PC-3 (cell line): ENCODE data around the gene PRDM13. TPM values are rescaled to one million over a fixed set of nuclear protein-coding genes. Genes with fewer than 3 reads are reported as not detected.

Experiments
- ATAC-seq: fragments of 200-7000 bp; cut with Tn5 transposase; 2 replicates; pipeline ENCODE4 v1.9.1; 2020; ENCODE audit warnings: mild to moderate bottlenecking, moderate library complexity
- BruUV-seq: library from RNA; stranded (reverse); fragments of 400-500 nt; replicated peaks from 2 replicates; lab custom pipeline; 2021; lab: Mats Ljungman, UMichigan
- CTCF ChIA-PET: fragments of 300-600 bp; sonication (Branson Sonifier 250); formaldehyde crosslinking; loops from one replicate; lab custom pipeline; 2022; ENCODE audit warnings: antibody characterized with exemption; lab: Charles Lee
- POLR2A ChIA-PET: fragments of 300-600 bp; sonication (Branson Sonifier 250); formaldehyde crosslinking; loops from one replicate; lab custom pipeline; 2022; ENCODE audit warnings: antibody characterized with exemption; ENCODE audit not compliant: unreplicated experiment; lab: Charles Lee
- DNase-seq: peaks from one replicate; pipeline ENCODE4 v3.0.0-alpha.2; 2015
- H2AFZ ChIP-seq: fragments of 300-600 bp; sonication (generic); 2 replicates; pipeline ENCODE4 v1.6.0; 2016; ENCODE audit warnings: antibody characterized with exemption, low read length
- H3F3A ChIP-seq: fragments of 300-600 bp; sonication (generic); one replicate; pipeline ENCODE4 v1.6.0; 2017; ENCODE audit warnings: antibody characterized with exemption, low read length, control low read depth, mild to moderate bottlenecking; ENCODE audit not compliant: unreplicated experiment
- H3K27ac ChIP-seq: fragments of 300-600 bp; sonication (generic); 2 replicates; pipeline ENCODE4 v1.5.1; 2016; ENCODE audit warnings: mild to moderate bottlenecking, low read length
- H3K27me3 ChIP-seq: fragments of 300-600 bp; sonication (generic); 2 replicates; pipeline ENCODE4 v1.6.1; 2016; ENCODE audit warnings: low read length, mixed read lengths
- H3K36me3 ChIP-seq: fragments of 300-600 bp; sonication (generic); 2 replicates; pipeline ENCODE4 v1.6.1; 2016; ENCODE audit warnings: low read depth, mixed run types, low read length, mixed read lengths
- H3K4me1 ChIP-seq: fragments of 300-600 bp; sonication (generic); 2 replicates; pipeline ENCODE4 v1.5.1; 2016; ENCODE audit warnings: low read length; ENCODE audit not compliant: insufficient read depth
- H3K4me2 ChIP-seq: fragments of 300-600 bp; sonication (generic); 2 replicates; pipeline ENCODE4 v1.6.0; 2016; ENCODE audit warnings: low read length
- H3K4me3 ChIP-seq: fragments of 300-600 bp; sonication (generic); 2 replicates; pipeline ENCODE4 v1.5.1; 2016; ENCODE audit warnings: mild to moderate bottlenecking, low read length, mixed read lengths
- H3K79me2 ChIP-seq: fragments of 300-600 bp; sonication (generic); 2 replicates; pipeline ENCODE4 v1.6.1; 2017; ENCODE audit warnings: low read length, mixed read lengths
- H3K9ac ChIP-seq: fragments of 300-600 bp; sonication (generic); 2 replicates; pipeline ENCODE4 v1.6.0; 2016; ENCODE audit warnings: mild to moderate bottlenecking, low read length
- H3K9me2 ChIP-seq: fragments of 300-600 bp; sonication (generic); replicated peaks from 2 replicates; pipeline ENCODE4 v1.6.1; 2016; ENCODE audit warnings: mixed run types, low read length, mixed read lengths
- H3K9me3 ChIP-seq: fragments of 300-600 bp; sonication (generic); 2 replicates; pipeline ENCODE4 v1.6.1; 2016; ENCODE audit warnings: low read length, mixed read lengths
- H4K20me1 ChIP-seq: fragments of 300-600 bp; sonication (generic); 2 replicates; pipeline ENCODE4 v1.6.1; 2016; ENCODE audit warnings: low read length, mixed read lengths
- CTCF ChIP-seq: fragments of 300-600 bp; sonication (generic); conservative IDR thresholded peaks from 2 replicates; pipeline ENCODE4 v1.5.1; 2017; ENCODE audit warnings: antibody characterized with exemption, low read depth, mild to moderate bottlenecking, low read length
- EZH2 ChIP-seq: fragments of 300-600 bp; sonication (generic); IDR thresholded peaks from one replicate; pipeline ENCODE4 v1.6.1; 2017; ENCODE audit warnings: antibody characterized with exemption, mild to moderate bottlenecking, low read length; ENCODE audit not compliant: unreplicated experiment
- EZH2phosphoT487 ChIP-seq: fragments of 300-600 bp; sonication (generic); IDR thresholded peaks from 2 replicates; pipeline ENCODE4 v1.6.1; 2018; ENCODE audit warnings: mild to moderate bottlenecking, antibody characterized with exemption, low read length, borderline replicate concordance
- intact Hi-C: fragments of 100-400 bp; cut with micrococcal nuclease; formaldehyde crosslinking; loops from 2 replicates; pipeline ENCODE4 v1.9.0; 2023
- total RNA-seq: library from RNA; depleted of rRNA; stranded (reverse); fragments of >200 nt; gene quantifications from 2 replicates; pipeline ENCODE4 v1.2.3, GENCODE V29; 2014

PRDM13 gene
- total RNA-seq, 1 experiment from 2014 or later = not detected

DNA sequence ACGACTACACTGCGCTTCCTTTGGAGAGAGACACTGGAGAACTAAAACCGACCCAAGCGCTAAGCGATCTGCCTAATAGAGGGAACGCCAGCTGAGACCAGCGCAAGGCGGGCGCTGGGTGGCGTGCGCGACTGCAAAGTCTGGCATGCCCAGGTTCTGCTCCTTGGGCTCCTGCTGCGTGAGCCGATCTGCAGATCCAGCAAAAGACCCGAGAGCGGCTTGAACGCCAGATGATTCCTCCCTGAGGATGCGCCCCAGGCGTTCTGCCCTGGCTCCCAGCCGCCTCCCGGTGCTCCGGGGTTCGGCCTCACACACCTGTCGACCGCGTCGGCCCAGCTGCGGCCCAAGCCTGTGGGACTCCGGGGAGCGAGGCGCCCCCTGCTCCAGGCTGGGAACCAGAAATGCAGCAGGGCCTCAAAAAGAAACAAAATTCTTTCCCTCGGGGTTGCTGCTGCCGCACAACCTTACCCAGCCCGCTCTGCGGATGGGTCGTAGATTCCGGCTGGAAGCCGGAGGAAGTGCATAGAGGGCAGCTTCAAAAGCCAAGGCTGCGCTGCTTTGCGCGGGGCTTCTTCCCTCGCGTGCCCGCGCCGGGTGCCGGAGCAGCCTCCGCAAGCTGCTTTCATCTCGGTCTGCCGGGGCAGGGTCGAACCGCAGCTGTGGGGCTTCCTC lies 17.9 kb upstream of the PRDM13 start:
- H3F3A ChIP-seq = no peaks in the 10 kb centered on the region
- no peaks in the 10 kb centered on the region for H3K79me2 ChIP-seq
- no peaks in the 10 kb centered on the region for H3K9me3 ChIP-seq
- POLR2A ChIA-PET = no interaction called here
- peak; percentile 98 for ATAC-seq
- no TSS peak for BruUV-seq
- peaks cover 17% of the 10 kb centered on the region for H3K27me3 ChIP-seq
- peak; percentile 63 for TF ChIP-seq CTCF
- TF ChIP-seq EZH2 = no peak
- peak overlapping the region; percentile 93 for H2AFZ ChIP-seq
- no peaks in the 10 kb centered on the region for H3K4me1 ChIP-seq
- CTCF ChIA-PET = interaction anchor here (0.9 kb wide), 1 partner anchor 234 kb away, joined by 3 read pairs; no protein-coding TSS in a partner anchor
- H3K4me2 ChIP-seq = peak overlapping the region; percentile 97
- H3K36me3 ChIP-seq = no peaks in the 10 kb centered on the region
- no peaks in the 10 kb centered on the region for H4K20me1 ChIP-seq
- H3K9me2 ChIP-seq = no peaks in the 10 kb centered on the region
- DNase-seq = peak; percentile 67
- intact Hi-C loops = loop anchor here (1.0 to 5.0 kb wide), 2 partner anchors 158 to 234 kb away; no protein-coding TSS in a partner anchor
- H3K9ac ChIP-seq = no peak overlapping the region
- H3K4me3 ChIP-seq = peak overlapping the region; percentile 85
- no peak overlapping the region for H3K27ac ChIP-seq

- no TSS peak for BruUV-seq
- Histone ChIP-seq H3K27me3 (peaks cover 23% of the 10 kb centered on the region), H3K4me3 (peak overlapping the region; percentile 85), H2AFZ (peak overlapping the region; percentile 93), H3K9me2 (no peaks in the 10 kb centered on the region), H3K4me1 (no peaks in the 10 kb centered on the region), H3K27ac (no peak overlapping the region), H3F3A (no peaks in the 10 kb centered on the region), H3K36me3 (no peaks in the 10 kb centered on the region), H3K79me2 (no peaks in the 10 kb centered on the region), H3K9me3 (no peaks in the 10 kb centered on the region), H3K9ac (no peak overlapping the region), H4K20me1 (no peaks in the 10 kb centered on the region), H3K4me2 (peak overlapping the region; percentile 97)
- peak; percentile 5 for DNase-seq
- peak; percentile 31 for ATAC-seq
- TF ChIP-seq EZH2phosphoT487 = no peak
- no peak for TF ChIP-seq EZH2
- TF ChIP-seq CTCF = no peak
- CTCF ChIA-PET = interaction anchor here (0.9 kb wide), 1 partner anchor 234 kb away, joined by 3 read pairs; no protein-coding TSS in a partner anchor
- intact Hi-C loops = loop anchor here (5.0 kb wide), 1 partner anchor 233 kb away; no protein-coding TSS in a partner anchor
- POLR2A ChIA-PET = no interaction called here
These were observed 17.4 kb upstream of the PRDM13 start for GRCh38 chr6:99589290-99589672.

DNA sequence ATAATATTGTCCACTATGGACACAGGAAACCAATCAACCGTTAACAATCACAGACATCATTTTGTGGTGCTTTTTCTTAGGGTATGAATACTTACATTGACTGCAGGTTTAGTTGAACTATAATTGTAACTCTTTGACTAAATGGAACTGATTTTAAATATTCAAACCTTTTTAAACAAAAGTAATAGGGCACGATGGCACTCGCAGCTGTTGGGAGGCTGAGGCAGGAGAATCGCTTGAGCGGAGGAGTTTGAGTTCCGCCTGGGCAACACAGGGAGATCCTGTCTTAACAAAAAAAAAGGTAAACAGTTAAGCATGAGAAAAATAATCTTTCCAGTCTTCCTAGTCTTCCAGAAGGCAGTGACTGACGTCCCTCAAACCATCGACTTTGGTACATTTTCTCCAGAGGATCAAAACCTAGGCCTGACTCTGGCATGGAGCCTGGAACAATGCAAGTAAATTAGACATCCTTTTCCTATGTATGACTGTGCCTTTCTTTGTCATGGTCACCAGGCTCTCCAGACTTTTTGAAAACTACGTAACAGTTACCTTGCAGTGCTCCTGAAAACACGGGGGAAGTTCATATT lies 16.6 kb upstream of the PRDM13 start:
- Histone ChIP-seq H4K20me1 (no peaks in the 10 kb centered on the region), H3K4me3 (no peak overlapping the region), H3K79me2 (no peaks in the 10 kb centered on the region), H3K9me2 (no peaks in the 10 kb centered on the region), H3K4me1 (no peaks in the 10 kb centered on the region), H3K27me3 (peaks cover 24% of the 10 kb centered on the region), H3K9me3 (no peaks in the 10 kb centered on the region), H2AFZ (peak overlapping the region; percentile 93; the same call in 1 of the 2 replicates), H3K36me3 (no peaks in the 10 kb centered on the region), H3K4me2 (peak overlapping the region; percentile 97; the same call in 1 of the 2 replicates), H3F3A (no peaks in the 10 kb centered on the region), H3K9ac (no peak overlapping the region), H3K27ac (no peak overlapping the region)
- DNase-seq (no peak), ATAC-seq (no peak)
- ChIA-PET POLR2A (no interaction called here), CTCF (no interaction called here)
- intact Hi-C loops = loop anchor here (5.0 kb wide), 1 partner anchor 232 kb away; no protein-coding TSS in a partner anchor
- no TSS peak for BruUV-seq
- TF ChIP-seq CTCF = no peak
- no peak for TF ChIP-seq EZH2
- TF ChIP-seq EZH2phosphoT487 = no peak
